ENCODE measurements around the gene FOXP3. TPM values are rescaled to one million over a fixed set of nuclear protein-coding genes. Genes with fewer than 3 reads are reported as not detected.
A peak's percentile ranks its signal among the peaks of the same experiment; 100 is the strongest.

The FOXP3 gene
- total RNA-seq, 4 donors from 2014 or later = 0.66 TPM; not detected in 3

GRCh38 chrX:49277535-49277830, 13.0 kb upstream of the FOXP3 start:
- Histone ChIP-seq H3K9me3 (no peaks in the 10 kb centered on the region), H3K4me1 (peaks cover 0 to 2% (median 0%) of the 10 kb centered on the region in 4 donors), H3K27ac (no peak overlapping the region), H3K4me3 (no peak overlapping the region), H3K36me3 (no peaks in the 10 kb centered on the region), H3K27me3 (no peaks in the 10 kb centered on the region)
- TF ChIP-seq CTCF (IDR thresholded peaks at IDR 0.05) (no peak), POLR2A (IDR thresholded peaks at IDR 0.05) (no peak)
- DNase-seq = no peak

- TF ChIP-seq POLR2A (IDR thresholded peaks at IDR 0.05) (no peak), CTCF (IDR thresholded peaks at IDR 0.05) (no peak)
Observed at GRCh38 chrX:49276671-49277534, 12.4 kb upstream of the FOXP3 start.

GRCh38 chrX:49276207-49276606, 11.7 kb upstream of the FOXP3 start:
- TF ChIP-seq POLR2A (IDR thresholded peaks at IDR 0.05) (no peak), CTCF (IDR thresholded peaks at IDR 0.05) (no peak)
- H3K4me3 ChIP-seq = no peak overlapping the region
- peak in 1 of 3 donors; percentile 11 for DNase-seq
- no peaks in the 10 kb centered on the region for H3K9me3 ChIP-seq
- no peaks in the 10 kb centered on the region for H3K27me3 ChIP-seq
- no peaks in the 10 kb centered on the region for H3K36me3 ChIP-seq
- peaks cover 0 to 15% (median 2%) of the 10 kb centered on the region in 4 donors for H3K4me1 ChIP-seq
- no peak overlapping the region for H3K27ac ChIP-seq

More at GRCh38 chrX:49276671-49277534, 12.4 kb upstream of the FOXP3 start:
- no peak overlapping the region for H3K4me3 ChIP-seq
- H3K27me3 ChIP-seq = no peaks in the 10 kb centered on the region
- H3K27ac ChIP-seq = no peak overlapping the region
- H3K4me1 ChIP-seq = peaks cover 0 to 8% (median 0%) of the 10 kb centered on the region in 4 donors
- DNase-seq = peak in 1 of 3 donors; percentile 21
- no peaks in the 10 kb centered on the region for H3K9me3 ChIP-seq
- no peaks in the 10 kb centered on the region for H3K36me3 ChIP-seq

GRCh38 chrX:49273181-49273727, 8.7 kb upstream of the FOXP3 start:
- peak overlapping the region in 1 of 4 donors; percentile 34 for H3K27ac ChIP-seq
- H3K36me3 ChIP-seq = no peaks in the 10 kb centered on the region
- H3K4me1 ChIP-seq = peaks cover 0 to 15% (median 7%) of the 10 kb centered on the region in 4 donors
- H3K27me3 ChIP-seq = no peaks in the 10 kb centered on the region
- no peak overlapping the region for H3K4me3 ChIP-seq
- no peak for TF ChIP-seq CTCF (IDR thresholded peaks at IDR 0.05)
- no peak for TF ChIP-seq POLR2A (IDR thresholded peaks at IDR 0.05)
- DNase-seq = peak in 1 of 3 donors; percentile 46
- no peaks in the 10 kb centered on the region for H3K9me3 ChIP-seq

- peaks cover 0 to 15% (median 7%) of the 10 kb centered on the region in 4 donors for H3K4me1 ChIP-seq
- no peaks in the 10 kb centered on the region for H3K36me3 ChIP-seq
- DNase-seq = peak in 1 of 3 donors; percentile 56
- peak overlapping the region in 1 of 4 donors; percentile 3 for H3K27ac ChIP-seq
- TF ChIP-seq POLR2A (IDR thresholded peaks at IDR 0.05) (no peak), CTCF (IDR thresholded peaks at IDR 0.05) (no peak)
- no peaks in the 10 kb centered on the region for H3K27me3 ChIP-seq
- H3K9me3 ChIP-seq = no peaks in the 10 kb centered on the region
- no peak overlapping the region for H3K4me3 ChIP-seq
Observed at GRCh38 chrX:49272421-49272820, 7.9 kb upstream of the FOXP3 start.

All from Peyer's patch (tissue), 4 donors.